ENCODE data around the gene LCE2A. TPM values are rescaled to one million over a fixed set of nuclear protein-coding genes. Genes with fewer than 3 reads are reported as not detected.

The LCE2A gene
- total and polyA plus RNA-seq, 9 of the 15 experiments (the other 6 are each of a cell fraction or from before 2014, with no cell fraction given): not detected

- intact Hi-C loops (cut with micrococcal nuclease): loop anchor here (10.0 kb wide), 1 partner anchor 93 kb away; no protein-coding TSS in a partner anchor
- ATAC-seq: no peak
- ChIA-PET CTCF (ENCODE audit: low intra/inter-chr PET ratio) (no interaction called here), POLR2A (no interaction called here)
- BruUV-seq (replicated peaks): no TSS peak
- no peaks in the 10 kb centered on the region for H3K36me3 ChIP-seq (ENCODE audit: control insufficient read depth, insufficient read depth, low read length)
- TF ChIP-seq, protein P1, sequence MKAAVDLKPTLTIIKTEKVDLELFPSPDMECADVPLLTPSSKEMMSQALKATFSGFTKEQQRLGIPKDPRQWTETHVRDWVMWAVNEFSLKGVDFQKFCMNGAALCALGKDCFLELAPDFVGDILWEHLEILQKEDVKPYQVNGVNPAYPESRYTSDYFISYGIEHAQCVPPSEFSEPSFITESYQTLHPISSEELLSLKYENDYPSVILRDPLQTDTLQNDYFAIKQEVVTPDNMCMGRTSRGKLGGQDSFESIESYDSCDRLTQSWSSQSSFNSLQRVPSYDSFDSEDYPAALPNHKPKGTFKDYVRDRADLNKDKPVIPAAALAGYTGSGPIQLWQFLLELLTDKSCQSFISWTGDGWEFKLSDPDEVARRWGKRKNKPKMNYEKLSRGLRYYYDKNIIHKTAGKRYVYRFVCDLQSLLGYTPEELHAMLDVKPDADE (conservative IDR thresholded peaks at IDR 0.05; ENCODE audit: control insufficient read depth, low read depth, low read length): no peak
- no peak for TF ChIP-seq MEIS2 (IDR thresholded peaks at IDR 0.05; ENCODE audit: partially characterized antibody)
- no peak for TF ChIP-seq MYNN (IDR thresholded peaks at IDR 0.05)
- no peak for TF ChIP-seq MYNN (CRISPR knock-in tag; IDR thresholded peaks at IDR 0.05)
- no peak for TF ChIP-seq PPARD (CRISPR knock-in tag; IDR thresholded peaks at IDR 0.05)
- no peak overlapping the region for H3K27ac ChIP-seq (ENCODE audit: extremely low read depth, low read depth, low read length)
- no peak for DNase-seq (ENCODE audit: extremely low read depth in 1 of 4, low spot score in 3 of 4)
- no peaks in the 10 kb centered on the region for H4K20me1 ChIP-seq (replicated peaks; ENCODE audit: control insufficient read depth, insufficient read depth, low read length)
- H3K9me3 ChIP-seq (replicated peaks; ENCODE audit: control insufficient read depth, insufficient read depth, low read depth, low read length): no peaks in the 10 kb centered on the region
- FAIRE-seq: no peak
- 0% methylated on average over 1 of the region's 1 CpG for WGBS (ENCODE audit: insufficient coverage, low coverage, missing lambda C conversion rate)
- H3K4me3 ChIP-seq: no peak overlapping the region
- no peak overlapping the region for H3K4me2 ChIP-seq (ENCODE audit: insufficient read depth, low read length)
- no peaks in the 10 kb centered on the region for H3K27me3 ChIP-seq (ENCODE audit: control insufficient read depth in 2 of 2, insufficient read depth in 2 of 2, low read length in 2 of 2)
- no peak overlapping the region for H2AFZ ChIP-seq (ENCODE audit: low read depth, low read length)
- in situ Hi-C loops (cut with MboI): no loop called here
- H3K9ac ChIP-seq (ENCODE audit: insufficient read depth in 1 of 2, low read depth in 2 of 2, low read length in 2 of 2): no peak overlapping the region
- H3K79me2 ChIP-seq (ENCODE audit: control insufficient read depth, insufficient read depth, low read length): no peaks in the 10 kb centered on the region
- no peaks in the 10 kb centered on the region for H3K4me1 ChIP-seq (replicated peaks in 1 of 2; ENCODE audit: control insufficient read depth in 2 of 2, insufficient read depth in 2 of 2, low read length in 2 of 2)
- H3K9me1 ChIP-seq (ENCODE audit: control insufficient read depth, insufficient read depth, low read length): no peaks in the 10 kb centered on the region
These were observed 49.7 kb downstream of the LCE2A start for GRCh38 chr1:152747831-152748230.

Other genes starting within 250 kb of the LCE2A start
Only the 7 nearest of the 23 such genes appear.
- gene LCE3A, start 75.2 kb upstream of the LCE2A start, total RNA-seq (2014; rRNA removed): not detected in 2 replicates
- not detected in 2 replicates for gene LCE3A, start 75.2 kb upstream of the LCE2A start, total RNA-seq (2014; rRNA removed; fragmentation: Illumina TruSeq; extraction: Trizol)
- gene LCE3A, start 75.2 kb upstream of the LCE2A start, total RNA-seq (2015; rRNA removed; fragmentation: Illumina TruSeq; extraction: Trizol): not detected in 2 replicates
- not detected in 2 replicates for gene LCE3A, start 75.2 kb upstream of the LCE2A start, total RNA-seq (2021)
- gene LCE3A, start 75.2 kb upstream of the LCE2A start, polyA plus RNA-seq (2011; rRNA removed): not detected in 2 replicates
- not detected in 2 replicates for gene LCE3A, start 75.2 kb upstream of the LCE2A start, polyA plus RNA-seq (2014; fragmentation: Illumina TruSeq; extraction: Trizol)
- gene LCE3A, start 75.2 kb upstream of the LCE2A start, polyA plus RNA-seq (2014; fragmentation: Nextera tagmentation; extraction: Ambion mirVana): not detected
- gene LCE3A, start 75.2 kb upstream of the LCE2A start, polyA plus RNA-seq (2014; rRNA removed): not detected in 2 replicates
- gene LCE2D, start 35.0 kb upstream of the LCE2A start, total RNA-seq (2014; rRNA removed): not detected in 2 replicates
- gene LCE2D, start 35.0 kb upstream of the LCE2A start, total RNA-seq (2014; rRNA removed; fragmentation: Illumina TruSeq; extraction: Trizol): not detected in 2 replicates
- not detected in 2 replicates for gene LCE2D, start 35.0 kb upstream of the LCE2A start, total RNA-seq (2015; rRNA removed; fragmentation: Illumina TruSeq; extraction: Trizol)
- gene LCE2D, start 35.0 kb upstream of the LCE2A start, total RNA-seq (2021): not detected in 2 replicates
- not detected in 2 replicates for gene LCE2D, start 35.0 kb upstream of the LCE2A start, polyA plus RNA-seq (2011; rRNA removed)
- not detected in 2 replicates for gene LCE2D, start 35.0 kb upstream of the LCE2A start, polyA plus RNA-seq (2014; fragmentation: Illumina TruSeq; extraction: Trizol)
- not detected for gene LCE2D, start 35.0 kb upstream of the LCE2A start, polyA plus RNA-seq (2014; fragmentation: Nextera tagmentation; extraction: Ambion mirVana)
- not detected in 2 replicates for gene LCE2D, start 35.0 kb upstream of the LCE2A start, polyA plus RNA-seq (2014; rRNA removed)
- gene LCE2C, start 23.1 kb upstream of the LCE2A start, total RNA-seq (2014; rRNA removed): not detected in 2 replicates
- gene LCE2C, start 23.1 kb upstream of the LCE2A start, total RNA-seq (2014; rRNA removed; fragmentation: Illumina TruSeq; extraction: Trizol): not detected in 2 replicates
- not detected in 2 replicates for gene LCE2C, start 23.1 kb upstream of the LCE2A start, total RNA-seq (2015; rRNA removed; fragmentation: Illumina TruSeq; extraction: Trizol)
- not detected in 2 replicates for gene LCE2C, start 23.1 kb upstream of the LCE2A start, total RNA-seq (2021)
- gene LCE2C, start 23.1 kb upstream of the LCE2A start, polyA plus RNA-seq (2011; rRNA removed): not detected in 2 replicates
- gene LCE2C, start 23.1 kb upstream of the LCE2A start, polyA plus RNA-seq (2014; fragmentation: Illumina TruSeq; extraction: Trizol): not detected in 2 replicates
- not detected for gene LCE2C, start 23.1 kb upstream of the LCE2A start, polyA plus RNA-seq (2014; fragmentation: Nextera tagmentation; extraction: Ambion mirVana)
- gene LCE2C, start 23.1 kb upstream of the LCE2A start, polyA plus RNA-seq (2014; rRNA removed): not detected in 2 replicates
- not detected in 2 replicates for gene LCE2B, start 12.2 kb upstream of the LCE2A start, total RNA-seq (2014; rRNA removed)
- not detected in 2 replicates for gene LCE2B, start 12.2 kb upstream of the LCE2A start, total RNA-seq (2014; rRNA removed; fragmentation: Illumina TruSeq; extraction: Trizol)
- gene LCE2B, start 12.2 kb upstream of the LCE2A start, total RNA-seq (2015; rRNA removed; fragmentation: Illumina TruSeq; extraction: Trizol): not detected in 2 replicates
- not detected in 2 replicates for gene LCE2B, start 12.2 kb upstream of the LCE2A start, total RNA-seq (2021)
- gene LCE2B, start 12.2 kb upstream of the LCE2A start, polyA plus RNA-seq (2011; rRNA removed): not detected in 2 replicates
- not detected in 2 replicates for gene LCE2B, start 12.2 kb upstream of the LCE2A start, polyA plus RNA-seq (2014; fragmentation: Illumina TruSeq; extraction: Trizol)
- gene LCE2B, start 12.2 kb upstream of the LCE2A start, polyA plus RNA-seq (2014; fragmentation: Nextera tagmentation; extraction: Ambion mirVana): not detected
- gene LCE2B, start 12.2 kb upstream of the LCE2A start, polyA plus RNA-seq (2014; rRNA removed): not detected in 2 replicates
- gene LCE4A, start 9.8 kb downstream of the LCE2A start, total RNA-seq (2014; rRNA removed): not detected in 2 replicates
- gene LCE4A, start 9.8 kb downstream of the LCE2A start, total RNA-seq (2014; rRNA removed; fragmentation: Illumina TruSeq; extraction: Trizol): not detected in 2 replicates
- gene LCE4A, start 9.8 kb downstream of the LCE2A start, total RNA-seq (2015; rRNA removed; fragmentation: Illumina TruSeq; extraction: Trizol): not detected in 2 replicates
- not detected in 2 replicates for gene LCE4A, start 9.8 kb downstream of the LCE2A start, total RNA-seq (2021)
- not detected in 2 replicates for gene LCE4A, start 9.8 kb downstream of the LCE2A start, polyA plus RNA-seq (2011; rRNA removed)
- gene LCE4A, start 9.8 kb downstream of the LCE2A start, polyA plus RNA-seq (2014; fragmentation: Illumina TruSeq; extraction: Trizol): not detected in 2 replicates
- gene LCE4A, start 9.8 kb downstream of the LCE2A start, polyA plus RNA-seq (2014; fragmentation: Nextera tagmentation; extraction: Ambion mirVana): not detected
- gene LCE4A, start 9.8 kb downstream of the LCE2A start, polyA plus RNA-seq (2014; rRNA removed): not detected in 2 replicates
- gene KPRP, start 59.7 kb downstream of the LCE2A start, total RNA-seq (2014; rRNA removed): not detected in 2 replicates
- gene KPRP, start 59.7 kb downstream of the LCE2A start, total RNA-seq (2014; rRNA removed; fragmentation: Illumina TruSeq; extraction: Trizol): not detected in 2 replicates
- gene KPRP, start 59.7 kb downstream of the LCE2A start, total RNA-seq (2015; rRNA removed; fragmentation: Illumina TruSeq; extraction: Trizol): not detected in 2 replicates
- gene KPRP, start 59.7 kb downstream of the LCE2A start, total RNA-seq (2021): not detected in 2 replicates
- not detected in 2 replicates for gene KPRP, start 59.7 kb downstream of the LCE2A start, polyA plus RNA-seq (2011; rRNA removed)
- not detected in 2 replicates for gene KPRP, start 59.7 kb downstream of the LCE2A start, polyA plus RNA-seq (2014; fragmentation: Illumina TruSeq; extraction: Trizol)
- not detected for gene KPRP, start 59.7 kb downstream of the LCE2A start, polyA plus RNA-seq (2014; fragmentation: Nextera tagmentation; extraction: Ambion mirVana)
- not detected in 2 replicates for gene KPRP, start 59.7 kb downstream of the LCE2A start, polyA plus RNA-seq (2014; rRNA removed)
- gene LCE1F, start 76.8 kb downstream of the LCE2A start, total RNA-seq (2014; rRNA removed): not detected in 2 replicates
- not detected in 2 replicates for gene LCE1F, start 76.8 kb downstream of the LCE2A start, total RNA-seq (2014; rRNA removed; fragmentation: Illumina TruSeq; extraction: Trizol)
- not detected in 2 replicates for gene LCE1F, start 76.8 kb downstream of the LCE2A start, total RNA-seq (2015; rRNA removed; fragmentation: Illumina TruSeq; extraction: Trizol)
- gene LCE1F, start 76.8 kb downstream of the LCE2A start, total RNA-seq (2021): not detected in 2 replicates
- not detected in 2 replicates for gene LCE1F, start 76.8 kb downstream of the LCE2A start, polyA plus RNA-seq (2011; rRNA removed)
- gene LCE1F, start 76.8 kb downstream of the LCE2A start, polyA plus RNA-seq (2014; fragmentation: Illumina TruSeq; extraction: Trizol): not detected in 2 replicates
- not detected for gene LCE1F, start 76.8 kb downstream of the LCE2A start, polyA plus RNA-seq (2014; fragmentation: Nextera tagmentation; extraction: Ambion mirVana)
- gene LCE1F, start 76.8 kb downstream of the LCE2A start, polyA plus RNA-seq (2014; rRNA removed): not detected in 2 replicates

Measured in K562 (cell line).